GM18873 (cell line): ENCODE data around the gene LAMC3.

Source experiments
- ATAC-seq: cut with Tn5 transposase; IDR thresholded peaks from one replicate; pipeline ENCODE4 v1.9.1; 2021; ENCODE audit warnings: mild to moderate bottlenecking, moderate library complexity, moderate number of reproducible peaks; ENCODE audit not compliant: unreplicated experiment, low FRiP score

The LAMC3 gene

DNA sequence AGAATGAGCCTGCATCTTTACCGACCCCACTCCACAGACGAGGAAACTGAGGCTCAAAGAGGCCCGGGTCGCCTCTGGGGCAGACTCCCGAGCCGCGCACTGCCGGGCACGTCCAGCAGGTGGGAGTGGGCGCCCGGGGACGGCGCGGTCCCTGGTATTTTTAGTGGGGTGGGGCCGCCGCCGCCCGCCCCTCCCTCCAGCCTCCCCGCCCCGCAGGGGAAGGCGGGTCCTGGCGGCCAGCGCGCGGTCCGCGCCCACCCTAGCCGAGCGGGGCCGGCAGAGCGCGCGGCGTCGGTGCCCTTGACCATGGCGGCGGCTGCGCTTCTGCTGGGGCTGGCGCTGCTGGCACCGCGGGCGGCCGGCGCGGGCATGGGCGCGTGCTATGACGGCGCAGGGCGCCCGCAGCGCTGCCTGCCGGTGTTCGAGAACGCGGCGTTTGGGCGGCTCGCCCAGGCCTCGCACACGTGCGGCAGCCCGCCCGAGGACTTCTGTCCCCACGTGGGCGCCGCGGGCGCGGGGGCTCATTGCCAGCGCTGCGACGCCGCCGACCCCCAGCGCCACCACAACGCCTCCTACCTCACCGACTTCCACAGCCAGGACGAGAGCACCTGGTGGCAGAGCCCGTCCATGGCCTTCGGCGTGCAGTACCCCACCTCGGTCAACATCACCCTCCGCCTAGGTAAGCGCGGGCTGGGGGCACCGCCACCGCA, at the start of gene LAMC3:
Gene LAMC3, plus strand, starts transcription at position 266 of the 710 bp plus-strand sequence. Its CDS starts 41 bp downstream, at position 307.
- ATAC-seq, result no peak

DNA sequence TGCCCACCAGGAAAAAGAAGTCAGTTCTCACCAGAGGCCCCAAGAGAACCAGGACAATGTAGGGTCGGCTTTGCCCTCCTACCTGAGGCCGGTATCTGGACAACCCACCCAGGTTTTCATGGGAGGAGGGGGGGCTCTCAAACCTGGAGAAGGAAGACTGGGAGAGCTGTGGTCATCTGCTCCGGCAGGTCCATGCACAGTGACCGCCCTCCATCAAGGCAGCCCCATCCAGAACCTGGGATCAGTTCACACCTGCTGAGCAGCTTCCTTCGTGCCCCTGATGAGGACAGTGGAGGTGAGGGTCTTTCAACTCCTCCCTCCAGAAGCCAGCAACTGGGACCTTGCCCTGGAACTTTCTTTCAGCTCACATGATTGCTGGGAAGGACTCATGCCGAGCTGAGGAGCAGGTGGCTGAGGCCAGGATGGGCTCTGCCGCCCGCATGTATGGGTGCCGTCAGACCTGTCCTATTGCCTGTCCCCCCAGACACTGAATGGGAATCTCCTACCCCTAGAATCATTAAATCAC, 49.1 kb upstream of the LAMC3 start:
- no peak for ATAC-seq

DNA sequence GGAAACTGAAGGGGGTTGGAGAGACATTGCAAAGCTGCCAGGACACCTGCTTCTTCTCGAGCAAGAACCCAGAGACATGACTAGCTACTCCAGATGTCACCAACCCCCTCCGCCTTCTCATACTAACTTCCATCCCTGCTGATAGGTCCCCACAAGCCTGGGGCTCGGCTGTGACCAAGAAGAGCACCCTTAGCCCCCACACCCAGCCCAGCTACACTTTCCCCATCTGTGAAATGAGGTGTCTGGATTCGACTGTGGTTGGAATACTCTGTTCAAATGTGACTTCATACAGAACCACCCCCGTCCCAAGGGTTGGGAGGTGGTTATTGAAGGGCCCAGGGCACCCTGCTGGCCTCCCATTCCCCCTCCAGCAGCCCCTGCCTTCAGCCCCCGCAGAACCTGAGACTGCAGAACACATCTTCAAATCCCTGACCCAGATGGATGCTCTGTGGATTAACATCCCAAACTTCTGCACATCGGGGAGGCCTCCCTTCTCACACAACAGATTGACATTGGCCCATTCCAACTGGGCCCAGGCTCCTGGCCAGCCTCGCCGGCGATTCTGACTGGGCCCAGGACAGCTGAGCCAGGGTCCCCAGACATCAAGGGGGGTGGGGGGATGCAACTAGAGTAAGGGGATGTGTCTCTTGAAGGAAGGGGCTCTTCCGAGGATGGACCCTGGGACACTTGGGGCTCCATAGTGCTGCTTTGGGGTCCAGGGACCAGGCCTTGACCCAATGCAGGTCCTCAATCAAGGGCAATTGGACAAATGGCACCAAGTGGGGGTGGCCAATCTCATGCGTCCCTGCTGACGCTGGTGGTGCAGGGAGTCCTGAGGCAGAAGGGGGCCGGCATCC, 48.2 kb upstream of the LAMC3 start:
- no peak for ATAC-seq

DNA sequence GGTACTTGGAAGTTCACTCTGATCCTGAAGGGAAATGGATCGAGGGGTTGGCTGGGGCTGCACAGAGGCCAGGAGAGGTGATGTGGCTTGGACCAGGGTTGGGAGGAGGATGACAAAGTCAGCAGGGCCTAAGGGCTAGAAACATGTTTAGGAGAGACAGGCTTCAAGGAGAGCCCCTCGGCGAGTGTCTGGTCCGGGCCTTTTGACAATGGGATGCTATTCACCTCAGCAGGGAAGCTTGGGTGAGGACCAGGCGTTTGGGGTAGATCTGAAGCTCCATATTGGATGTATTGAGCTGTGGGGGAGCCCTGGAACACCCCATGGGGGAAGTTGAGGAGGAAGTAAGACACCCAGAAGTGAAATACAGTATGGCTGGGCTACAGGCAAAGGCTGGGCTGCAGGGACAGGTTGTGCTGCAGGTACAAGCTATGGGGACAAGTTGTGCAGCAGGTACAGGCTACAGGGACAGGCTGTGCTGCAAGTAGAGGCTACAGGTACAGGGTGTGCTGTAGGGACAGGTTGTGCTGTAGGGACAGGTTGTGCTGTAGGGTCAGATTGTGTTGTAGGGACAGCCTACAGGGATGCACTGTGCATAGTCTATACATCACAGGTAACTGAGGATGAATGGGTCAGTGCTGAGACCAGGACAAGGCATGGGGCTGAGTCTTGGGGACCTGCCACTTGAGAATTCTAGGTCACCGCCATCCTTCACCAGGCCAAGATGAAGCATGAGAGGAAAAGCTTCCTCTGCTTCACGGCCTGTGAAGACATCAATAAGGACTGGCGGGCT, 47.3 kb upstream of the LAMC3 start:
- ATAC-seq, result no peak

DNA sequence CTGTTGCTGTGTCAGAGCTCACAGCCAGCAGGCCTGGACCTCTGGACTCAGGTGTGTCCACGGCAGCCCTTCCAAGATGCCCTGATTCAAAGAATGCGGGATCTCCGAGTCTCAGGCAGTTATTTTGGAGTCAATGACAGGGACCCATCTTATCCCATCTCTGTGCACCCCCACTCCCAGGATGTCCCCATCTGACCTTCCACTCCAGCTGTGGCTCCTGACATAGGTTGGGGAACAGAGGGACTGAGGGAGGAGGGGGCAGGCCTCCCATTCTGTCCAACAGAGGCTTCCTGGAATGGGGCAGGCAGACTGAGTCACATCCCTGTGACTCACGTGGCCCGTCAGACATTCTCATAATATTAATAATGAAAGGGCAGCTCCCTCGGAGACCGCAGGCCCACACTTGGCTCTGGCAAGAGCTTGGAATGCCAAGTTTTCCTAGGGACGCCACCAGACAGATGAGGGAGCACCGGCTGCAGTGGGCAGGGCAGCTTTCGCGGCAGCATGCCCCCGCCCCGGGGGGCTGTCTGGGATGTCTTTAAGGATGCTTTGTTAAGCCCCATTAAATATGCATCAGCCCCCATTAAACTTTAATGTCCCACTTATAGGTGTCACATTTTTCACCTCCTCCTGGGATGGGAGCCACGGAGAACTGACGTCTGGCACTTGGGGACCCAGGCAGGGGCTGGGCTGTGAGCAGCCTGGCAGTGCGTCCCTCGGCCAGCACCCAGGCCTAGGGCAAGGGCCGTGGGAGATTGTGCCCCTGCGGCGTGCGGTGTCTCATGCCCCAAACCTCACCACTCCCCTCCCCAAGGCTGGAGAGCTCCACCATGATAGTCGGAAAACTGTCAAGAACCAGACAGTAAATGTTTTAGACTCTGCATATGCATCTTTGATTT, 46.3 kb upstream of the LAMC3 start:
- no peak for ATAC-seq

DNA sequence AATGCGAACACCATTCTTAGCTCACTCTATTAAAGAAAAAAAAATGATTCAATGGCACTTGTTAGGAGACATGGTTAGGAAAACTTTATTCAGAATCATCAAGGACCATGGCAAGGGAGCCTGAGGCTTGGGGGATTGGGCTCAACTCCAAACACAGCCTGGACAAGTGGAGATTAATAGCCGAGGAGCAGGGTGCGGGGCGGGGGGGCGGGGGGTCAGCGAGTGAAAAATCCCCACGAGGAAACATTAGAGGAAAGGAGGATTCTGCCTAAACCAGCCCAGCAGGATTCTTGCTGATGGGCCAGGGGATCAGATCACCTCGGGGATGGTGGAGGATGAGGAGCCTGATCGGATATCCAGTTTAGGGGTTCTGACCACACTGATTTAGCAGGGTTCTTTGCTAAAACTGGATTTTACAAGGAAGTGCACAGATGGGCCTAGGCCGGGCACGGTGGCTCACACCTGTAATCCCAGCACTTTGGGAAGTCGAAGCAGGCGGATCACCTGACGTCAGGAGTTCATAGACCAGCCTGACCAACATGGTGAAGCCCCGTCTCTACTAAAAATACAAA, 45.6 kb upstream of the LAMC3 start:
- ATAC-seq, result no peak

DNA sequence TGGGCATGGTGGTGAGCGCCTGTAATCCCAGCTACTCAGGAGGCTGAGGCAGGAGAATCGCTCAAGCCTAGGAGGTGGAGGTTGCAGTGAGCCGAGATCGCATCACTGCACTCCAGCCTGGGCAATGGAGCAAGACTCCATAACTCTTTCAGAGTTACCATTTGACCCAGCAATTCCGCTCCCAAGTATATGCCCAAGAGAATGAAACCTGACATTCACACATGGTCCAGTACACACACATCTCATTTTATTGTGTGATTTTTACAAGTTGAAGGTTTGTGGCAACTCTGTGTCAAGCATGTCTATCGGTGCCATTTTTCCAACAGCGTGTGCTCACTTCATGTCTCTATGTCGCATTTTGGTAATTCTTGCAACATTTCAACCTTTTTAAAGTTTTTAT, 45.1 kb upstream of the LAMC3 start:
- ATAC-seq, result no peak

DNA sequence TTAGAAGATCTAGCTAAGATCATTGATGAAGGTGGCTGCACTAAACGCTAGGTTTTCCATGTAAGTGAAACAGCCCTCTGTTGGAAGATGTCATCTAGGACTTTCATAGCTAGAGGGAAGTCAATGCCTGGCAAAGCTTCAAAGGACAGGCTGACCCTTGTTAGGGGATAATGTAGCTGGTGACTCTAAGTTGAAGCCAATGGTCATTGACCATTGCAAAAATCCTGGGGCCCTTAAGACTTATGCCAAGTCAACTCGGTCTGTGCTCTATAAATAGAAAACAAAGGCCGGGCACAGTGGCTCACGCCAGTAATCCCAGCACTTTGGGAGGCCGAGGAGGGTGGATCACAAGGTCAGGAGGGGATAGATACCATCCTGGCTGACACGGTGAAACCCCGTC, 43.3 kb upstream of the LAMC3 start:
- no peak for ATAC-seq

DNA sequence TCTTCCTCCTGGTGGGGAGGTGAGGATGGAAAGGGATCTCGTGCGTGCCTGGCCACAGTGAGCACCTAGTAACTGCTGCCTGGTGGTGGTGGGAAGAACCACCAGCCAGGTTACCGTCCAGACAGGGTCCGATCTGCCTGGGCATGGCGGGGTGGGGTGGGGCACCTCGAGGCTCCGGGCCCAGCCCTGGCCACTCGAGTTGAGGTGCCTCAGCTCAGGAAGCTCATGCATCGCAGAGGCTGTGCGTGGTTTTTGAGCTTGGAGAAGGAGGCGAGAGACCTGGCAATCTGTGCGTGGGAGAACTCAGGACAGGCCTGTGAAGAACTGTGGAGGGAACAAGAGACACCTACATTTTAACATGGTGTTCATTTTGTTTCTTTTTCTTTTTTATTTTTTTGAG, 38.9 kb upstream of the LAMC3 start:
- ATAC-seq, result no peak

DNA sequence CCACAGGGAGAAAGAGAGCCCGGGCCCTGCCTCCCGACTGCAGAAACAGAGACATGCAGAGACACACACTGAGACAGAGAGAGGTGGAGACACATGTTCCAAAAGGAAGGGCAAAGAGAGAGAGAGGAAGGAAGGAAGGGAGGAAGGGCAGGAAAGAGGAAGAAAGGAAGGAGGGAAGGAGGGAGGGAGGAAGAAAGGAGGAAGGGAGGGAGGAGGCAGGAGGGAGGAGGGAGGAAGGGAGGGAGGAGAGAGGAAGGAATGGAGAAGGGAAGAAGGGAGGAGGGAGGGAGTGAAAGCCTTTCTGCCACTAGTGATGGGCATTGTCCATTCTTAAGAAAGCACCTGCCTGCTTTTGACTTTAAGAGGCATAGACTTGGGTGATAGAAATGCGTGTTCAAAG, 38.1 kb upstream of the LAMC3 start:
- ATAC-seq, result no peak

DNA sequence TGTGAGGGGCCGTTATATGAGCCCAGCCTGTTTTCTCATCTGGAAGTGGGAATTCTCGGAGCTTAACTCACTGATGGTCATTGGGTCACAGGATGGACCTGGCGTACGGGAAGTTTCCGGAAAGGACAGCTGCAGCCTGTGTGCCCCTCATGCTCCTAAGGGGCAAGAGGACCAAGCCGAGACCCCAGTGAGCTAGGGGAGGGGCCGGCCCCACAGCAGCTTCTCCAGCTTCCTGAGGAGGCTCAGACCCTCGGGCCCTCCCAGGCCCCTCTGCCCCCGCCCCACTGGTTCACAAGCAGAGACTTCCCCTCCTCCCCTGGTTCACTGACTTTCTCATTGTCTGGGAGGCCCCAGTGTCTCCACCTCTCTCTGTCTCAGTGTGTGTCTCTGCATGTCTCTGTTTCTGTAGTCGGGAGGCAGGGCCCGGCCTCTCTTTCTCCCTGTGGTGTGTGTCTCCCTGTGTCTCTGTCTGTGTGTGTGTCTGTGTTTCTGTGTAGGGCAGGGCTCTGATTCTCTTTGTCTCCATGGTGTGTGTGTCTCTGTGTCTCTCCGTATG, 37.6 kb upstream of the LAMC3 start:
- no peak for ATAC-seq

DNA sequence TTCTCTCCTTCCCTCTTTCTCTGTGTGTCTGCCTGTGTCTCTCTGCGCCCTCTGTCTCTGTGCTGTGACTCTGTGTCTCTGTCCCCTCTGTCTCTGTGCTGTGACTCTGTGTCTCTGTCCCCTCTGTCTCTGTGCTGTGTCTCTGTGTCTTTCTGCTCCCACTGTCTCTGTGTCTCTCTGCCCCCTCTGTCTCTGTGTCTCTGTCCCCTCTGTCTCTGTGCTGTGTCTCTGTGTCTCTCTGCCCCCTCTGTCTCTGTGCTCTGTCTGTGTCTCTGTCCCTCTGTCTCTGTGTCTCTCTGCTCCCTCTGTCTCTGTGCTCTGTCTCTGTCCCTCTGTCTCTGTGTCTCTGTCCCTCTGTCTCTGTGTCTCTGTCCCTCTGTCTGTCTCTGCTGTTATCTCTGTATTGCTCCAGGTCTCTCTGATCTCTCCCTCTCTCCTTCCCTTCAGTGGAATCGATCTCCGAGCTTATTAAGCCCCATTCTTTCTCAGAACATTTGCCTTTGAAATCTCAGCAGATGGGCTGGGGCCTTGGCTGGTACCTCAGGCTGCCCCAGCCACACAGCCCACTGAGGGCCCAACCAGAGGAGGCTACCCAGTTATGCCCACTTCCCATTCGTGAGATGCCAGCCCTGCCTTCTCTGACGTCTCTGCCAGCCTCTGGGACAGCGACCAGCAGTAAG, 36.6 kb upstream of the LAMC3 start:
- ATAC-seq, result no peak

DNA sequence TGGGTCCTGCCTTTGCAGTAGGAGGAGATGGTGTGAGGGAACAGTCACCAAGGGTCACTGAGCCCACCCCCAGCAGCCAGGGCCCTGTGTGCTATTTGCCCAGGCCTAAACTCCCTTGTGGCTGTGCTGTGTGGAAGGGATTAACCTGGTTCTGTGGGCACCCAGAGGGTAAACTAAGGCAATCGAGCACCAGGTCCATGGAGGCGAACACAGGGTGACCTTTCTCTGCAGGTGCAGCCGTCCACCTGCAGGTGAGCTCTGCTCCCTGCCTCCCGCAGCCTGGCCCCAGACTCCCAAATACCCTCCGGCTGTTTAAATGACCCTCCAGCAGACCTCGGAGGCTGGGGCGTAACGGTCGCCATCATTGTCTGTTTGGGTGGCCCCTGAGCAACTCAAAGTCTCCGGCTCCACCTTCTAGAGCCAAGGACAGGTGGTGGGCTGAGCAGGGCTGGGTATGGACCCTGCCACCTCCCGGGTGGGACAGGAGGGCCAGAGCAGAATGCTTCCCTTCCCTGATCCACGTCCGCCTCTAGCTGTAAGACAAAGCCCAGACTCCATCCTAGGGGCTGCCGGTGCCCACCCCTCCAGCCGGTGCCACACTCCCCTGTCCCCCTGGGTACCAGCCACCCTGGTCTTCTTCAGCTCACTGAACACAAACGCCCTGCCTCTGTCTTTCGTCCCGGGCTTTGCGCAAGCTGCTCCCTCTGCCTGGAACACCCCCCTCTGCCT, 35.9 kb upstream of the LAMC3 start:
- ATAC-seq, result no peak

DNA sequence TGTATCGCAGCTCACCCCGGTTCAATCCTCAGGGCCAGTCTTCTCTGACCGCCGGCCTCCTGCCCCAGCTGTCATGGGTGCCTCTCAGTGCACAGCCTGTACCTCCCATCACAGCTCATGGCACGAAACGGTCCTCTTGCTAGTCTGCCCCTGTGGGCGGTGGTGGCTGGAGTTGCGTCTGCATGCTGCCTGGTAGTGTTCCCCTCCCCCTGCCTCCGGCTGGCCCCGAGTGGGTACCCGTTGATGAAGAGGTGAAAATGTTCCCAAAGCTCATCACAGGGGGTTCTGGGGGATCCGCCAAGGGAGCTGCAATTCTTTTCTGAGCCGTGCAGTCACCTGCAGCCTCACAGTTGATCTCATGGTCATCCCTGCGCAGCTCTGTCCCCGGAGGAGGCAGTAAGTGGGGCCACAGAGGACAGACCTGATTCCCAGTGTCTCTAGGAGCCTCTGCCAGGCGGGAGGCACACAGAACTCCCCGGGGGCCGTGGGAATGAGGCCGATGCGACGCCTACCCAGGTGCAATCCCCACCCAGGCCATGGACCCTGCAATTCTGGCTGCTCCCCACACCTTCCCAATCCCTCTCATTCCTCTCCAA, 35.2 kb upstream of the LAMC3 start:
- no peak for ATAC-seq

DNA sequence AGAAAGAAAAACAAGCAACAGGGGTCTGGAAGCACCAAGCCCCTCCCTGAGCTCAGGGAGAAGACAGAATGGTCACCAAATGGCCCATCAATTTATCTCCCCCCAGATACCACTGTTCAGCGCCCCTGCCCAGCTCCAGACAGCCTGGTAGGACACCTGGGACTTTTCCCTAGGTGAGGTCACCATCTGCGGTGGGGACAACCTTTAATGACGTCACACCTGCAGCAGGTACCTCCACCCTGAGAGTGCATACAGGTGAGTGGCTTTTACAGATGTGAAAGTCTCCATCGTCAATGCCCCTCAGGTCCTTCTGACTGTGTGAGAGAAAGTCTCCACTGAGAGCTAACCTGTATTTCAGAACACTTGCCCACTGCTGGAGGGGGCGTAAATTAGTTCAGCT, 34.3 kb upstream of the LAMC3 start:
- no peak for ATAC-seq

DNA sequence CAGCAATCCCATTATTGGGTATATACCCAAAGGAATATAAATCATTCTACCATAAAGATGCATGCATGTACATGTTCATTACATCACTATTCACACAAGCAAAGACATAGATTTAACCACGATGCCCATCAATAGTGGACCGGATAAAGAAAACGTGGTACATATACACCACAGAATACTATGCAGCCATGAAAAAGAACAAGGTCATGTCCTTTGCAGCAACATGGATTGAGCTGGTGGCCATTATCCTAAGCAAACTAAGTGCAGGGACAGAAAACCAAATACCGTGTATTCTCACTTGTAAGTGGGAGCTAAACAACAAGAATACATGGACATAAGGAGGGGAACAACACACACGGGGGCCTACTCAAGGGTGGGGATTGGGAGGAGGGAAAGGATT, 33.8 kb upstream of the LAMC3 start:
- no peak for ATAC-seq

DNA sequence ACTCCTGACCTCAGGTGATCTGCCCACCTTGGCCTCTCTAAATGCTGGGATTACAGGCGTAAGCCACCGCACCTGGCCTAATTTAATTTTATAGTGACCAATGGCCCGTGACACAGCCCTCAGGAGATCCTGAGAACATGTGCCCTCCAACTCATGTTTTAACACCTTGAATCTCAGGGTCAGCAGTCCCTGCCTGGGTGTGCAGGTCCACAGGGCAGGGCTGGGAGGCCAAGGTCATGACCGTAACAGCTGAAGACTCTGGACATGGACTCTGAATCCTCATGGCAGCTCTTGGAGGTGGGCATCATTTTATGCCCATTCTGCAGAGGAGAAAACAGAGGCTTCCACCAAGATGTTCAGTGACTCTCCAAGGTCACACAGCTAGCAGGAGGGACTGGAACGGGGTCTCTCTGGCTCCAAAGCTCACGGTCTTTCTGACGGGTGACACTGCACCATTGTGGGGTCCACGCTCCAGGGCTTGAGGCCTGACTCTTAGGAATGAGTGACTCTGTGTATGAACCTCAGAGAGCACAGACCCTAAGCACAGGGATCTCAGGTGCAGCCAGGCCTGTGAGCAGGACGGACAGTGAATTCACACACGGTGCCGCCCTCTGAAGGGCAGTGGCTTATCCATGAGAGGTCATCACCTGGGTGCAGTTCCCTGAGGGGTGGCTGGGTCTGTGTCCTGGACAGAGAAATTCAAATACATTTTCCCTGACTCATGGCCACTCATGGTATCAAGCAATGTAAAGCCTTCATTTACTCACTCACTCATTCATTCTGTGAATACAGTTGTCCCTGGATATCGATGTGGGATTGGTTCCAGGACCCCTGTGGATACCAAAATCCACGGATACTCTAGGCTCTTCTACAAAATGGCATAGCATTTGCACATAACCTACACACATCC, 32.8 kb upstream of the LAMC3 start:
- ATAC-seq, result no peak
